ENCODE results near the gene KPNA6. TPM values are rescaled to one million over a fixed set of nuclear protein-coding genes. Genes with fewer than 3 reads are reported as not detected.

Gene KPNA6
- total RNA-seq, 1 experiment from 2014 or later = 114 TPM

DNA sequence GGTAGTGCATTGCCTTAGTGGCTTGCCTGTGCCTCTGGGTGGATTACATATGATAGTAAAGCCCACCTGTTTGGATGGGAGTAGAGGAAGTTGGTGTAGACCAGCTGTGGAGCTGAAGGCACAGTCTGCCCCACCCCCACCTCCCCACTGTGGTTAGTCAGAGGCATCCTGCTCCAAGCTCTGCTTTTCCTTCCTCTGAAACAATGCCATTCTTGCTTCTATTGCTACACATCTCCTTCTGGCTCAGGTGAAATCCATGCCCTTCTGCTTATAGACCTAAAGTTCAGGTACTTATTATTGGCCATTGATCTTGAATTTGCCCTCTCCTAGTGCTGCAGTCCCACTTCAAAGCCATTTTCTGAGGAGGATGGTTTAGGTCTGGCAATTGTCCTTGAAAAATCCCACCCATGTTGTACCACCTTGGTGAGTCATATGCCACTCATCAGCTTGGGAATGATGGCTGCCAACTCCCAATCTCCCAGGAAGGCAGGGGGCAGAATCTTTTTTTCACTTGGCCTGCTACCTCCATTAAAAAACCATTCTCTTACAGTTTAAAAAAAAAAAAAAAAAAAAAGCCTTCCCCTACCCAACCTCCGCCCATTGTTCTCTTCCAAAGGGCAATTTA is 64.9 kb downstream of the KPNA6 start:
- Histone ChIP-seq H4K91ac (ENCODE audit: insufficient read length, low read depth, low read length) (no peak overlapping the region), H3K27ac (ENCODE audit: insufficient read length, low read depth, low read length) (no peak overlapping the region), H3K4me2 (ENCODE audit: insufficient read depth, insufficient read length, low read length) (no peak overlapping the region), H3K27me3 (ENCODE audit: insufficient read depth, low read length) (no peaks in the 10 kb centered on the region), H2BK5ac (ENCODE audit: insufficient read length, low read length) (no peak overlapping the region), H2BK15ac (ENCODE audit: low read depth, low read length) (no peak overlapping the region), H2BK12ac (ENCODE audit: insufficient read length, low read depth, low read length) (no peak overlapping the region), H2BK20ac (ENCODE audit: low read depth, low read length, poor library complexity, severe bottlenecking) (no peak overlapping the region), H3K18ac (ENCODE audit: insufficient read length, low read depth, low read length) (no peak overlapping the region), H2BK120ac (ENCODE audit: low read depth, low read length, poor library complexity, severe bottlenecking) (no peak overlapping the region), H3K4ac (ENCODE audit: low read depth, low read length) (no peak overlapping the region), H3K9me3 (ENCODE audit: control insufficient read depth, low read depth, low read length) (no peaks in the 10 kb centered on the region), H3K9ac (ENCODE audit: extremely low read depth, insufficient read length, low read length) (no peak overlapping the region), H2AFZ (ENCODE audit: low read length) (no peak overlapping the region), H3K79me2 (ENCODE audit: insufficient read depth, low read length) (no peaks in the 10 kb centered on the region), H3K23ac (ENCODE audit: insufficient read length, low read depth, low read length) (no peak overlapping the region), H2AK5ac (ENCODE audit: insufficient read length, low read length) (no peak overlapping the region), H3T11ph (ENCODE audit: low read length) (no peak overlapping the region), H3K23me2 (ENCODE audit: insufficient read length, low read depth, low read length, poor library complexity, severe bottlenecking) (no peaks in the 10 kb centered on the region), H4K5ac (ENCODE audit: insufficient read length, low read depth, low read length) (no peak overlapping the region), H4K20me1 (ENCODE audit: control insufficient read depth, insufficient read depth, insufficient read length) (no peaks in the 10 kb centered on the region), H3K79me1 (ENCODE audit: insufficient read depth, low read depth, low read length, poor library complexity, severe bottlenecking) (no peaks in the 10 kb centered on the region), H4K8ac (replicated peaks; ENCODE audit: insufficient read length, low read depth, low read length) (no peak overlapping the region), H3K4me1 (ENCODE audit: insufficient read depth, low read length) (no peaks in the 10 kb centered on the region), H3K14ac (ENCODE audit: insufficient read depth, low read length) (no peak overlapping the region), H3K56ac (ENCODE audit: insufficient read length, low read depth, low read length) (no peak overlapping the region)
- no peak overlapping the region; a peak in 1 of 5 replicates for H3K4me3 Mint-ChIP-seq
- peaks cover under 1 to 1% of the 10 kb centered on the region in 2 experiments for H3K4me1 Mint-ChIP-seq
- no peak for DNase-seq
- H3K36me3 Mint-ChIP-seq (ENCODE audit: insufficient read depth in 1 of 3, low read depth in 3 of 3) = peaks cover 28 to 71% (median 54%) of the 10 kb centered on the region in 3 experiments; a peak in 6 of 7 replicates
- H3K9me3 Mint-ChIP-seq = no peaks in the 10 kb centered on the region
- no peaks in the 10 kb centered on the region for H3K27me3 Mint-ChIP-seq (ENCODE audit: low read depth)
- no CpG with 5 or more reads among the region's 1 CpG for WGBS (ENCODE audit: extremely low coverage, insufficient read length, low lambda C conversion rate)
- peak overlapping the region in 2 of 3 experiments; percentile 12 to 52; a peak in 2 of 7 replicates for H3K27ac Mint-ChIP-seq
- TF ChIP-seq, protein P1, sequence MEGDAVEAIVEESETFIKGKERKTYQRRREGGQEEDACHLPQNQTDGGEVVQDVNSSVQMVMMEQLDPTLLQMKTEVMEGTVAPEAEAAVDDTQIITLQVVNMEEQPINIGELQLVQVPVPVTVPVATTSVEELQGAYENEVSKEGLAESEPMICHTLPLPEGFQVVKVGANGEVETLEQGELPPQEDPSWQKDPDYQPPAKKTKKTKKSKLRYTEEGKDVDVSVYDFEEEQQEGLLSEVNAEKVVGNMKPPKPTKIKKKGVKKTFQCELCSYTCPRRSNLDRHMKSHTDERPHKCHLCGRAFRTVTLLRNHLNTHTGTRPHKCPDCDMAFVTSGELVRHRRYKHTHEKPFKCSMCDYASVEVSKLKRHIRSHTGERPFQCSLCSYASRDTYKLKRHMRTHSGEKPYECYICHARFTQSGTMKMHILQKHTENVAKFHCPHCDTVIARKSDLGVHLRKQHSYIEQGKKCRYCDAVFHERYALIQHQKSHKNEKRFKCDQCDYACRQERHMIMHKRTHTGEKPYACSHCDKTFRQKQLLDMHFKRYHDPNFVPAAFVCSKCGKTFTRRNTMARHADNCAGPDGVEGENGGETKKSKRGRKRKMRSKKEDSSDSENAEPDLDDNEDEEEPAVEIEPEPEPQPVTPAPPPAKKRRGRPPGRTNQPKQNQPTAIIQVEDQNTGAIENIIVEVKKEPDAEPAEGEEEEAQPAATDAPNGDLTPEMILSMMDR (conservative IDR thresholded peaks at IDR 0.05) = no peak

Data from H9 (cell line).